ENCODE results near the gene DOK6.

The DOK6 gene

GRCh38 chr18:69558052-69558451 lies 157.4 kb downstream of the DOK6 start:
- no peak overlapping the region for H4K91ac ChIP-seq (ENCODE audit: low read depth, low read length)
- no peaks in the 10 kb centered on the region for H3K27me3 ChIP-seq (ENCODE audit: insufficient read depth, low read length)
- H3K9me3 ChIP-seq (ENCODE audit: insufficient read depth, low read depth, low read length): no peaks in the 10 kb centered on the region
- no peak overlapping the region for H2BK5ac ChIP-seq (ENCODE audit: low read depth, low read length, poor library complexity)
- H4K8ac ChIP-seq (ENCODE audit: low read depth, low read length): no peak overlapping the region
- no peak overlapping the region for H3K4me3 ChIP-seq (ENCODE audit: low read depth, low read length)
- no peak overlapping the region for H2BK120ac ChIP-seq (ENCODE audit: insufficient read depth, low read length, poor library complexity)
- no peak overlapping the region for H2AFZ ChIP-seq (ENCODE audit: insufficient read depth, low read length, poor library complexity)
- no peaks in the 10 kb centered on the region for H3K79me1 ChIP-seq (ENCODE audit: low read length)
- no peak overlapping the region for H3K4ac ChIP-seq (ENCODE audit: low read depth, low read length)
- no peak overlapping the region for H3K23ac ChIP-seq (ENCODE audit: low read length)
- no peak overlapping the region for H4K12ac ChIP-seq (ENCODE audit: low read depth, low read length)
- no peak overlapping the region for H3K9ac ChIP-seq (ENCODE audit: low read length)
- no peak overlapping the region for H2AK5ac ChIP-seq (ENCODE audit: low read length)
- no peaks in the 10 kb centered on the region for H3K36me3 ChIP-seq (ENCODE audit: control insufficient read depth in 1 of 2, insufficient read depth in 2 of 2, low read length in 2 of 2)
- DNase-seq: no peak
- no CpG with 5 or more reads among the region's 2 CpGs for WGBS (ENCODE audit: extremely low coverage, insufficient coverage, insufficient read length)
- no peak overlapping the region for H3K18ac ChIP-seq (ENCODE audit: low read length)
- no peak overlapping the region for H3K4me2 ChIP-seq (ENCODE audit: low read length)
- H3K14ac ChIP-seq (ENCODE audit: low read length): no peak overlapping the region
- H3K27ac ChIP-seq (ENCODE audit: low read depth, low read length): no peak overlapping the region
- no peak overlapping the region for H2BK12ac ChIP-seq (ENCODE audit: low read length)
- H3K79me2 ChIP-seq (ENCODE audit: control insufficient read depth, insufficient read depth, low read length, poor library complexity): no peaks in the 10 kb centered on the region
- H3K4me1 ChIP-seq (ENCODE audit: control insufficient read depth in 1 of 2, insufficient read depth in 2 of 2, low read length in 2 of 2): no peaks in the 10 kb centered on the region

- Histone ChIP-seq H3K14ac (ENCODE audit: low read length) (no peak overlapping the region), H2BK5ac (ENCODE audit: low read depth, low read length, poor library complexity) (no peak overlapping the region), H3K27me3 (ENCODE audit: insufficient read depth, low read length) (no peaks in the 10 kb centered on the region), H3K4ac (ENCODE audit: low read depth, low read length) (no peak overlapping the region), H3K27ac (ENCODE audit: low read depth, low read length) (no peak overlapping the region), H3K79me2 (ENCODE audit: control insufficient read depth, insufficient read depth, low read length, poor library complexity) (no peaks in the 10 kb centered on the region), H2AFZ (ENCODE audit: insufficient read depth, low read length, poor library complexity) (no peak overlapping the region), H2BK12ac (ENCODE audit: low read length) (no peak overlapping the region), H4K91ac (ENCODE audit: low read depth, low read length) (no peak overlapping the region), H4K12ac (ENCODE audit: low read depth, low read length) (no peak overlapping the region), H2AK5ac (ENCODE audit: low read length) (no peak overlapping the region), H3K23ac (ENCODE audit: low read length) (no peak overlapping the region), H2BK120ac (ENCODE audit: insufficient read depth, low read length, poor library complexity) (no peak overlapping the region), H3K4me3 (ENCODE audit: low read depth, low read length) (no peak overlapping the region), H3K9ac (ENCODE audit: low read length) (no peak overlapping the region), H3K9me3 (ENCODE audit: insufficient read depth, low read depth, low read length) (no peaks in the 10 kb centered on the region), H3K4me2 (ENCODE audit: low read length) (no peak overlapping the region), H3K18ac (ENCODE audit: low read length) (no peak overlapping the region), H3K36me3 (ENCODE audit: control insufficient read depth in 1 of 2, insufficient read depth in 2 of 2, low read length in 2 of 2) (no peaks in the 10 kb centered on the region), H3K79me1 (ENCODE audit: low read length) (no peaks in the 10 kb centered on the region), H3K4me1 (ENCODE audit: control insufficient read depth in 1 of 2, insufficient read depth in 2 of 2, low read length in 2 of 2) (no peaks in the 10 kb centered on the region), H4K8ac (ENCODE audit: low read depth, low read length) (no peak overlapping the region)
- DNase-seq: no peak
Measured at GRCh38 chr18:69559604-69560003, 158.9 kb downstream of the DOK6 start.

- DNase-seq: no peak
- H4K12ac ChIP-seq (ENCODE audit: low read depth, low read length): no peak overlapping the region
- no peak overlapping the region for H3K4ac ChIP-seq (ENCODE audit: low read depth, low read length)
- H3K36me3 ChIP-seq (ENCODE audit: control insufficient read depth in 1 of 2, insufficient read depth in 2 of 2, low read length in 2 of 2): no peaks in the 10 kb centered on the region
- H3K9ac ChIP-seq (ENCODE audit: low read length): no peak overlapping the region
- no peak overlapping the region for H3K27ac ChIP-seq (ENCODE audit: low read depth, low read length)
- no CpG with 5 or more reads among the region's 2 CpGs for WGBS (ENCODE audit: extremely low coverage, insufficient coverage, insufficient read length)
- H3K23ac ChIP-seq (ENCODE audit: low read length): no peak overlapping the region
- no peak overlapping the region for H4K8ac ChIP-seq (ENCODE audit: low read depth, low read length)
- no peaks in the 10 kb centered on the region for H3K79me1 ChIP-seq (ENCODE audit: low read length)
- H2AK5ac ChIP-seq (ENCODE audit: low read length): no peak overlapping the region
- H3K4me2 ChIP-seq (ENCODE audit: low read length): no peak overlapping the region
- no peak overlapping the region for H4K91ac ChIP-seq (ENCODE audit: low read depth, low read length)
- no peak overlapping the region for H3K18ac ChIP-seq (ENCODE audit: low read length)
- no peak overlapping the region for H3K4me3 ChIP-seq (ENCODE audit: low read depth, low read length)
- H2BK5ac ChIP-seq (ENCODE audit: low read depth, low read length, poor library complexity): no peak overlapping the region
- H3K27me3 ChIP-seq (ENCODE audit: insufficient read depth, low read length): no peaks in the 10 kb centered on the region
- H3K14ac ChIP-seq (ENCODE audit: low read length): no peak overlapping the region
- no peak overlapping the region for H2BK120ac ChIP-seq (ENCODE audit: insufficient read depth, low read length, poor library complexity)
- H3K79me2 ChIP-seq (ENCODE audit: control insufficient read depth, insufficient read depth, low read length, poor library complexity): no peaks in the 10 kb centered on the region
- no peak overlapping the region for H2AFZ ChIP-seq (ENCODE audit: insufficient read depth, low read length, poor library complexity)
- no peak overlapping the region for H2BK12ac ChIP-seq (ENCODE audit: low read length)
- no peaks in the 10 kb centered on the region for H3K4me1 ChIP-seq (ENCODE audit: control insufficient read depth in 1 of 2, insufficient read depth in 2 of 2, low read length in 2 of 2)
- H3K9me3 ChIP-seq (ENCODE audit: insufficient read depth, low read depth, low read length): peaks cover 10% of the 10 kb centered on the region
Measured at GRCh38 chr18:69564602-69565001, 163.9 kb downstream of the DOK6 start.

GRCh38 chr18:69567813-69568488 lies 167.3 kb downstream of the DOK6 start:
- no peaks in the 10 kb centered on the region for H3K36me3 ChIP-seq (ENCODE audit: control insufficient read depth in 1 of 2, insufficient read depth in 2 of 2, low read length in 2 of 2)
- H3K14ac ChIP-seq (ENCODE audit: low read length): no peak overlapping the region
- H2BK5ac ChIP-seq (ENCODE audit: low read depth, low read length, poor library complexity): no peak overlapping the region
- H2AFZ ChIP-seq (ENCODE audit: insufficient read depth, low read length, poor library complexity): no peak overlapping the region
- no peak overlapping the region for H3K27ac ChIP-seq (ENCODE audit: low read depth, low read length)
- H3K4me1 ChIP-seq (ENCODE audit: control insufficient read depth in 1 of 2, insufficient read depth in 2 of 2, low read length in 2 of 2): no peaks in the 10 kb centered on the region
- H2BK12ac ChIP-seq (ENCODE audit: low read length): no peak overlapping the region
- no peak overlapping the region for H3K4me3 ChIP-seq (ENCODE audit: low read depth, low read length)
- H2BK120ac ChIP-seq (ENCODE audit: insufficient read depth, low read length, poor library complexity): no peak overlapping the region
- no peak overlapping the region for H3K9ac ChIP-seq (ENCODE audit: low read length)
- WGBS (ENCODE audit: extremely low coverage, insufficient coverage, insufficient read length): no CpG with 5 or more reads among the region's 10 CpGs
- no peak overlapping the region for H4K91ac ChIP-seq (ENCODE audit: low read depth, low read length)
- peaks cover 10% of the 10 kb centered on the region for H3K9me3 ChIP-seq (ENCODE audit: insufficient read depth, low read depth, low read length)
- no peaks in the 10 kb centered on the region for H3K79me2 ChIP-seq (ENCODE audit: control insufficient read depth, insufficient read depth, low read length, poor library complexity)
- H2AK5ac ChIP-seq (ENCODE audit: low read length): no peak overlapping the region
- H4K12ac ChIP-seq (ENCODE audit: low read depth, low read length): no peak overlapping the region
- no peak for DNase-seq
- H3K23ac ChIP-seq (ENCODE audit: low read length): no peak overlapping the region
- H4K8ac ChIP-seq (ENCODE audit: low read depth, low read length): no peak overlapping the region
- H3K79me1 ChIP-seq (ENCODE audit: low read length): no peaks in the 10 kb centered on the region
- no peaks in the 10 kb centered on the region for H3K27me3 ChIP-seq (ENCODE audit: insufficient read depth, low read length)
- no peak overlapping the region for H3K4ac ChIP-seq (ENCODE audit: low read depth, low read length)
- H3K18ac ChIP-seq (ENCODE audit: low read length): no peak overlapping the region
- no peak overlapping the region for H3K4me2 ChIP-seq (ENCODE audit: low read length)
